ENCODE measurements around the gene OGN. TPM values are rescaled to one million over a fixed set of nuclear protein-coding genes. Genes with fewer than 3 reads are reported as not detected.

OGN gene
- total and polyA plus RNA-seq, 2 donors (not counting 3 experiments of a cell fraction or from before 2014, with no cell fraction given), result not detected

DNA sequence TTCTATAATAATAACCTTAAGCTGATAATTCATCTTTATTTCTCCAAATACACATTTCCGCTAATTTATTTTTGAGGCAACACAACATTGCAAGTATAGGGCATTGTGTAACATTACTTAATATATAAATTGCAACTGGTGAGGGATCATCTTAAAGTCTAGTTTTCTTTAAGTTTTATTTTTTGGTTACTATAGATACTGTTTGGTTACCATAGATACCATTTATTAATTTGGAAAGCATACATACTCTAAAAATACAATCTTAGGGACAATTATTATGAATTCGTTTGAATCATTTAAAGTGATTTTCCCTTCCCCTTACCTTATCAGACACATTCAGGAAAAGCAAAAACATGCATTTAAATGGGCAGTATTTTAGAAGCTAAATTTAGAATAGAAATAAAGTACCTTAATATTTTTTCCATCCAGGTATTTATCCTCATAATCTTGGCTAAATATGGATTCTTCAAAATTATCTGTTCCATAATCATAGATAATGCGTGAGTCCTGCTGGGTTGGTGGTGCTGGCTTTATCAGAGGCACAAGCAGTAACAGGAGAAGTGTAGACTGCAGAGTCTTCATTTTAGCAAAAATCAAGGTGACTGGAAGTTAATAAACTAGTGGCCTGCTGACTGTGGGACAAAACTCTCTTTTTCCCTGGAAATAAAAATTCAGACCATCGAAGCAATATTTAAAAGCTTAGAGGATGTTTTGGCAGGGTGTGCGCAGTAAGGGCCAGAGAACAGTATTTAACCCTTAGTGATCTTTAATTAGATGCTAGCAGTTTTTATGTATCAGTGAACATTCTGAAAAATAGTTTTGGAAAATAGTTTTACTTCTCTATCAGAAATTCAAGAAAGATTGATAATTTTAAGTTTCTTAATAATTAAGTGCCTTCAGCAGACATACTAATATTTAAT is 1.3 kb downstream of the OGN start:
- Histone ChIP-seq H3K4me3 (replicated peaks in 1 of 3; ENCODE audit: insufficient read depth in 1 of 3, low read depth in 1 of 3, low read length in 3 of 3) (no peak overlapping the region), H3K36me3 (ENCODE audit: control insufficient read depth in 2 of 2, extremely low read depth in 1 of 2, insufficient read depth in 2 of 2, low read length in 2 of 2) (no peaks in the 10 kb centered on the region), H3K9me1 (replicated peaks; ENCODE audit: control insufficient read depth, extremely low read depth, insufficient read depth, low read length) (no peaks in the 10 kb centered on the region), H3K27ac (ENCODE audit: insufficient read depth, low read depth, low read length) (no peak overlapping the region), H3K4me1 (ENCODE audit: control insufficient read depth, extremely low read depth, insufficient read depth, low read length) (no peaks in the 10 kb centered on the region), H3K9ac (replicated peaks; ENCODE audit: extremely low read depth, insufficient read depth, low read length) (no peak overlapping the region), H2AFZ (ENCODE audit: low read depth, low read length) (no peak overlapping the region), H3K4me2 (ENCODE audit: insufficient read depth, low read length) (no peak overlapping the region), H3K27me3 (ENCODE audit: control insufficient read depth in 2 of 2, insufficient read depth in 2 of 2, low read length in 2 of 2) (no peaks in the 10 kb centered on the region), H4K20me1 (replicated peaks; ENCODE audit: control insufficient read depth, extremely low read depth, insufficient read depth, low read length) (no peaks in the 10 kb centered on the region), H3K79me2 (ENCODE audit: control insufficient read depth, insufficient read depth, low read length) (no peaks in the 10 kb centered on the region), H3K9me3 (replicated peaks; ENCODE audit: control insufficient read depth, insufficient read depth, low read length) (no peaks in the 10 kb centered on the region)
- CTCF ChIA-PET, result no interaction called here
- POLR2A ChIA-PET, result no interaction called here
- intact Hi-C loops (cut with micrococcal nuclease), result no loop called here
- no TSS peak for BruUV-seq (replicated peaks)
- no peak for FAIRE-seq
- dilution Hi-C loops (cut with MboI; ENCODE audit: extremely low pct_ligation_motif_present, low sequenced_read_pairs), result no loop called here
- no peak for DNase-seq (ENCODE audit: low read depth, low spot score)
- TF ChIP-seq MYC (IDR thresholded peaks at IDR 0.05; ENCODE audit: low read depth, low read length) (no peak), FOS (IDR thresholded peaks at IDR 0.05; ENCODE audit: borderline replicate concordance, insufficient read depth, low read length) (no peak), MAX (IDR thresholded peaks at IDR 0.05; ENCODE audit: insufficient read depth, insufficient read length) (no peak), POLR2A (IDR thresholded peaks at IDR 0.05; ENCODE audit: low read depth, low read length) (no peak)

DNA sequence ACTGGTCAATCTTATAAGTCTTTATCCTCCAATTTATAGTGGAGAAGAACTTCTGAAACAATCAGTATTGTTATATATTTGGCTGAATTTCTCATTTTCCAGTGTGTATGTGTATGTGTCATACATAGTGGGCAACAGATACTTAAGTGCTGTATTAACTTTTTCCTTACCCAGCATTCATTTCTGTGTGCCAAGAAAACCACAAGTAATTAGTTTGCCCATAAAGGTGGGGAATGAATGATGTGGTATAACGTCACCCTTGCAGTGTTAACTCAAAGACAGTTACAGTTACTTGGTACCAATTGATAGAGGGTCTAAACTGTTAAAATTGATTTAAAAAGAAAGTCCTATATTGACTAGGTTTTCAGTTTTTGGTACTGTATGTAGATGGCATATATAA is 2.0 kb downstream of the OGN start:
- intact Hi-C loops (cut with micrococcal nuclease), result no loop called here
- no peaks in the 10 kb centered on the region for H4K20me1 ChIP-seq (replicated peaks; ENCODE audit: control insufficient read depth, extremely low read depth, insufficient read depth, low read length)
- dilution Hi-C loops (cut with MboI; ENCODE audit: extremely low pct_ligation_motif_present, low sequenced_read_pairs), result no loop called here
- CTCF ChIA-PET, result no interaction called here
- no peaks in the 10 kb centered on the region for H3K9me1 ChIP-seq (replicated peaks; ENCODE audit: control insufficient read depth, extremely low read depth, insufficient read depth, low read length)
- no peaks in the 10 kb centered on the region for H3K36me3 ChIP-seq (ENCODE audit: control insufficient read depth in 2 of 2, extremely low read depth in 1 of 2, insufficient read depth in 2 of 2, low read length in 2 of 2)
- TF ChIP-seq POLR2AphosphoS5 (IDR thresholded peaks at IDR 0.05; ENCODE audit: insufficient read depth, low read depth, low read length) (no peak), POLR2A (IDR thresholded peaks at IDR 0.05; ENCODE audit: low read depth, low read length) (no peak), GATA2 (IDR thresholded peaks at IDR 0.05; ENCODE audit: insufficient read depth, insufficient read length, low read depth, low read length) (no peak), MYC (IDR thresholded peaks at IDR 0.05; ENCODE audit: low read depth, low read length) (no peak), JUN (IDR thresholded peaks at IDR 0.05; ENCODE audit: borderline replicate concordance, insufficient read depth, insufficient read length, low read depth) (no peak), EZH2 (IDR thresholded peaks at IDR 0.05; ENCODE audit: borderline replicate concordance, low read depth, low read length, severe bottlenecking) (no peak), FOS (IDR thresholded peaks at IDR 0.05; ENCODE audit: borderline replicate concordance, insufficient read depth, low read length) (no peak), MAX (IDR thresholded peaks at IDR 0.05; ENCODE audit: insufficient read depth, insufficient read length) (no peak)
- TF ChIP-seq, protein P1, sequence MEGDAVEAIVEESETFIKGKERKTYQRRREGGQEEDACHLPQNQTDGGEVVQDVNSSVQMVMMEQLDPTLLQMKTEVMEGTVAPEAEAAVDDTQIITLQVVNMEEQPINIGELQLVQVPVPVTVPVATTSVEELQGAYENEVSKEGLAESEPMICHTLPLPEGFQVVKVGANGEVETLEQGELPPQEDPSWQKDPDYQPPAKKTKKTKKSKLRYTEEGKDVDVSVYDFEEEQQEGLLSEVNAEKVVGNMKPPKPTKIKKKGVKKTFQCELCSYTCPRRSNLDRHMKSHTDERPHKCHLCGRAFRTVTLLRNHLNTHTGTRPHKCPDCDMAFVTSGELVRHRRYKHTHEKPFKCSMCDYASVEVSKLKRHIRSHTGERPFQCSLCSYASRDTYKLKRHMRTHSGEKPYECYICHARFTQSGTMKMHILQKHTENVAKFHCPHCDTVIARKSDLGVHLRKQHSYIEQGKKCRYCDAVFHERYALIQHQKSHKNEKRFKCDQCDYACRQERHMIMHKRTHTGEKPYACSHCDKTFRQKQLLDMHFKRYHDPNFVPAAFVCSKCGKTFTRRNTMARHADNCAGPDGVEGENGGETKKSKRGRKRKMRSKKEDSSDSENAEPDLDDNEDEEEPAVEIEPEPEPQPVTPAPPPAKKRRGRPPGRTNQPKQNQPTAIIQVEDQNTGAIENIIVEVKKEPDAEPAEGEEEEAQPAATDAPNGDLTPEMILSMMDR (IDR thresholded peaks at IDR 0.05; ENCODE audit: extremely low read depth in 1 of 2, insufficient read depth in 1 of 2, low read depth in 1 of 2, low read length in 2 of 2), result no peak
- no peak for DNase-seq (ENCODE audit: low read depth, low spot score)
- BruUV-seq (replicated peaks), result no TSS peak
- H3K27ac ChIP-seq (ENCODE audit: insufficient read depth, low read depth, low read length), result no peak overlapping the region
- POLR2A ChIA-PET, result no interaction called here
- H3K79me2 ChIP-seq (ENCODE audit: control insufficient read depth, insufficient read depth, low read length), result no peaks in the 10 kb centered on the region
- no peak overlapping the region for H2AFZ ChIP-seq (ENCODE audit: low read depth, low read length)
- H3K9me3 ChIP-seq (replicated peaks; ENCODE audit: control insufficient read depth, insufficient read depth, low read length), result no peaks in the 10 kb centered on the region
- H3K4me3 ChIP-seq (replicated peaks in 1 of 3; ENCODE audit: insufficient read depth in 1 of 3, low read depth in 1 of 3, low read length in 3 of 3), result no peak overlapping the region
- H3K4me1 ChIP-seq (ENCODE audit: control insufficient read depth, extremely low read depth, insufficient read depth, low read length), result no peaks in the 10 kb centered on the region
- no peaks in the 10 kb centered on the region for H3K27me3 ChIP-seq (ENCODE audit: control insufficient read depth in 2 of 2, insufficient read depth in 2 of 2, low read length in 2 of 2)
- no peak for FAIRE-seq
- H3K4me2 ChIP-seq (ENCODE audit: insufficient read depth, low read length), result no peak overlapping the region
- no peak overlapping the region for H3K9ac ChIP-seq (replicated peaks; ENCODE audit: extremely low read depth, insufficient read depth, low read length)

Data from endothelial cell of umbilical vein (primary cell).